Activated CD4-positive, alpha-beta T cell treated with anti-CD3 and anti-CD28 coated beads, Interleukin-2, amount 10 ng/mL, durations not matched to agents 24 days and 14 days (primary cell): ENCODE results near the gene FNDC3B. TPM values are rescaled to one million over a fixed set of nuclear protein-coding genes. Genes with fewer than 3 reads are reported as not detected.

Experiments
- DNase-seq: peaks from one replicate; pipeline ENCODE4 v3.0.0; 2022
- H3K27ac Mint-ChIP-seq: one replicate; pipeline ENCODE4 v1.8.0; 2022; ENCODE audit warnings: mild to moderate bottlenecking, mixed read lengths
- H3K27me3 Mint-ChIP-seq: one replicate; pipeline ENCODE4 v1.8.0; 2022; ENCODE audit warnings: mixed read lengths
- H3K36me3 Mint-ChIP-seq: one replicate; pipeline ENCODE4 v1.8.0; 2022; ENCODE audit warnings: low read depth, mild to moderate bottlenecking, mixed read lengths
- H3K4me1 Mint-ChIP-seq: one replicate; pipeline ENCODE4 v1.8.0; 2021; ENCODE audit warnings: mixed read lengths
- H3K4me3 Mint-ChIP-seq: one replicate; pipeline ENCODE4 v1.8.0; 2022; ENCODE audit warnings: mild to moderate bottlenecking, moderate library complexity, mixed read lengths
- H3K9me3 Mint-ChIP-seq: one replicate; pipeline ENCODE4 v1.8.0; 2021; ENCODE audit warnings: mixed read lengths
- intact Hi-C: fragments of 100-400 bp; cut with micrococcal nuclease; formaldehyde crosslinking; loops from one replicate; pipeline ENCODE4 v1.15.1; 2023
- total RNA-seq: library from RNA; stranded (reverse); gene quantifications from 2 replicates; pipeline ENCODE4 v1.2.3, GENCODE V29; 2022

FNDC3B gene
- total RNA-seq, 1 donor from 2014 or later: 19.6 TPM

DNA sequence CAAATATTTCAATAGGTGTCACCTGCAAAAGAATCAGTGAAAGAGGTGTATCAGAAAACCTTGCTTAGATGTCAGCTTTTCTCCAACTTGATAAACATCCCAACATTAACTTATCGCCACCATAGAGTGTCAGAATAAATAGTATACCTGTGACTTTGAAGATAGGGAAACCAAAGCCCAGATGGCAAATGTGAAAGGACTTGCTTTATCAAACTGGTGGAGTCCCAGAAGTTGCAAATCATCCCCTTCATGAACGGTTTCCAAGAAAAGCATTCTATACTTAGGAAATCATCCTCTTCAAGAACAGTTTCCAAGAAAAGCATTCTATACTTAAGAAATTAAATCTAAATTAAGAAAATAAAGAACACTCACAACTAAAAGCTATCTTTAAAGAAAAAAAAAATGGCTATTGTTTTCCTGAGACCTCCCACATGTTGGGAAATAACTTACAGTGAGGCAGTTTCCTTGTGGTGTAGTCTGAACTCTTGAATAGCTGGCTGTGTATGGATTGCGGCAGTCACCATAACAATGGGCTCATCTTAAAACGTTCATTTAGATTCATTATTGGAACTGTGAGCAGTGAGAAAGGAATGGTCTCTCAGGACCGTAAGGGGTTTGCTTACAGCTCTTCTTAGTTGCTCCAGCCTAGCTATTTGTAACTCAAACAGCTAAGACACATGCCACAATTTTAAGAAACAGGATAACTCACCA lies 352.4 kb downstream of the FNDC3B start:
- no peaks in the 10 kb centered on the region for H3K27me3 Mint-ChIP-seq
- DNase-seq: no peak
- H3K27ac Mint-ChIP-seq: no peak overlapping the region
- no peak overlapping the region for H3K4me3 Mint-ChIP-seq
- H3K36me3 Mint-ChIP-seq: peaks cover 4% of the 10 kb centered on the region
- peaks cover 3% of the 10 kb centered on the region for H3K9me3 Mint-ChIP-seq
- intact Hi-C loops: no loop called here
- no peaks in the 10 kb centered on the region for H3K4me1 Mint-ChIP-seq

DNA sequence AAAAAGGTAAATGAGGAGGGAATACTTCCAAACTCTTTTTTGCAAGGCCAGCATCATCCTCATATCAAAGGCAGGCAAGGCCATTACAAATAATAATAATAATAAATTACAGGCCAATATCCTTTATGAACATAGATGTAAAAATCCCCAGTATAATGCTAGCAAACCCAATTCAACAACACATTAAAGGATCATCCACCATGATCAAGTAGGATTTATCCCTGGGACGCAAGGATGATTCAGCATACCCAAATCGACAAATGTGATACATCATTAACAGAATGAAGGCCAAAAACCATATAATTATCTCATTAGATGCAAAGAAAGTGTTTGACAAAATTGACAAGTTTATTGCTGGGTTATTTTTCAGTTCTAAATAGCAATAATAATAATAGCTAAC lies 355.3 kb downstream of the FNDC3B start:
- Mint-ChIP-seq H3K36me3 (peaks cover 4% of the 10 kb centered on the region), H3K27me3 (no peaks in the 10 kb centered on the region), H3K27ac (no peak overlapping the region), H3K9me3 (peaks cover 3% of the 10 kb centered on the region), H3K4me3 (no peak overlapping the region), H3K4me1 (no peaks in the 10 kb centered on the region)
- intact Hi-C loops: no loop called here
- DNase-seq: no peak

DNA sequence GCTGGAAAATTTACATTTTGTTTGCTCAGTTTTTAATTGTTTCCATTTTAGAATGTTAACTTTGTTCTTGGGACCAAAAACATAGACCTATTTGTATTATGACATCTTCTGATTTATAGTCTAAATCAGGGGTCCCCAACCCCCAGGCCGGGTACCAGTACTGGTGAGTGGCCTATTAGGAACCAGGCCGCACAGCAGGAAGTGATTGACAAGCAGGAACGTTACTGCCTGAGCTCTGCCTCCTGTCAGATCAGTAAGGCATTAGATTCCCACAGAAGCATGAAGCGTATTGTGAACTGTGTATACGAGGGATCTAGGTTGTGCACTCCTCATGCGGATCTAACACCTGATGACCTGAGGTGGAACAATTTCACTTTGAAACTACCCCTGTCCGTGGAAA lies 357.0 kb downstream of the FNDC3B start:
- Mint-ChIP-seq H3K9me3 (peaks cover 4% of the 10 kb centered on the region), H3K4me1 (no peaks in the 10 kb centered on the region), H3K36me3 (peaks cover 4% of the 10 kb centered on the region), H3K27ac (no peak overlapping the region), H3K4me3 (no peak overlapping the region), H3K27me3 (no peaks in the 10 kb centered on the region)
- no peak for DNase-seq
- intact Hi-C loops: no loop called here

DNA sequence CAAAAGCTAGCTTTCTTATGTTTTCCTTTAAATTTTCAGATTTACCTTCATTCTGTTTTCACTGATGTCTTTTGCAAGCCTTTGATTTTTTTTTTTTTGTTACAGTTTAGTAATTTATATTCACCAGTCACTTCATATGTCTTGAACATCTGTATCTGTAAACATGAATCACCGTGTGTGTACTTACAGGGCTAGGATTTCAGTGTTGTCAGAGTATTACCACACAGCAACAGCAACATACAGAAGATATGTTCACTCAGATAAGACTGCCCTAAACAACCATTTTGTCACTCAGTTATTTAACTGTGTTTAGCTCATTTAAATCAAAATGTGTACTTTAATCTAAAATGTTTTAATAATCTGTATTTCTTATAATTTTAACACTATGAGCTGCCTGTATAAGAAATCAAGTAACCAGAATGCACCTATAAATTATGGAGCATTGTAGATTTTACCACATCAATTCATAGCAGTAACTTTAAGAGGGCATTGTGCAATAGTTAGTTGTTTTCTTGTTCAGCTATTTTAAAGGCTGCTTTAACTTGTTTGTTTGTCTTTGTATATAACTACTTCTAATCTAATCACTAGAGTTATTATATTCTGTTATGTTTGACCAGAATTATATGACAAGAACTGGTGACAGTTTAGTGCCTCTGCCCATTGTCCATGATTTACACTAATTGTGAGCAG lies 358.5 kb downstream of the FNDC3B start:
- Mint-ChIP-seq H3K4me1 (no peaks in the 10 kb centered on the region), H3K36me3 (peaks cover 2% of the 10 kb centered on the region)
- intact Hi-C loops: no loop called here

DNA sequence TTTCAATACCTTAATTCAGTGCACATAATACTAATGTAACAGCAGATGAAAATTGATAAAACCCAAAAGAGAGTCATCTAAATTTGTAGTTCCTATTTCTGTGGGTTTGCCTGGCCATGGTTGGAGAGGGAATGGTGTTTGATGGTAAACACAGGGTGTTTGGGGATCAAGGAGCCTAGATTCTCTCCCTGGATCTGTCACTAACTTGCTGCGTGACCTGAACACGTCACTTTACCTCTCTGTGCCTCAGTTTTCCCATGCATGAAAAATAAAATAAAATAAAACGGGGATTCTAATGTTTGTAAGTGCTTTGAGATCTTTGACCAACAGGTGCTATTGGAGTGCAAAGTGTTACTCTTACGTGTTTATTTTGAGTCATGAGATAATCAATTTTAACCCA lies 359.1 kb downstream of the FNDC3B start:
- no peak for DNase-seq
- Mint-ChIP-seq H3K9me3 (peaks cover 4% of the 10 kb centered on the region), H3K4me1 (no peaks in the 10 kb centered on the region), H3K27me3 (no peaks in the 10 kb centered on the region), H3K27ac (no peak overlapping the region), H3K4me3 (no peak overlapping the region), H3K36me3 (peaks cover 2% of the 10 kb centered on the region)
- intact Hi-C loops: no loop called here

More for the DNA sequence above, 358.5 kb downstream of the FNDC3B start:
- no peak overlapping the region for H3K4me3 Mint-ChIP-seq
- H3K9me3 Mint-ChIP-seq: peaks cover 6% of the 10 kb centered on the region
- H3K27me3 Mint-ChIP-seq: no peaks in the 10 kb centered on the region
- no peak for DNase-seq
- H3K27ac Mint-ChIP-seq: no peak overlapping the region

DNA sequence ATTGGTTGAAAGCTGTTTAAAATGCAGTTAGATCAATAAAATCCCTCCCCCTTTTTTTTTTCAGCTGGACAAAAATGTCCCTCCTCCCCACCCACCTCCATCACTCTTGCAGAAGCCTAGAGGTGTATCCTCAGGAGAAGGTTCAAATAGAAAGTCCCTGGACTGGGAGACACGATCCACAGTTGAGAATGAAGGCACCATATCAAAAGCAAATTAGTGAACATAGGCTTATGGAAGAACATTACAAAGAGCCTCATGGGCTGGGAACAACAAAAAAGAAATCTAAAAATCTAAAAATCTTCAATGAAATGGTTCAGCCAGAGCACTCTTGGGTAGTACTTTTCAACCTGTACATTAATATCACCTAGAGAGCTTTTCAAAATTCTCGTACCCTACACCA lies 362.7 kb downstream of the FNDC3B start:
- H3K27ac Mint-ChIP-seq: no peak overlapping the region
- H3K9me3 Mint-ChIP-seq: peaks cover 3% of the 10 kb centered on the region
- intact Hi-C loops: no loop called here
- no peak for DNase-seq
- no peaks in the 10 kb centered on the region for H3K36me3 Mint-ChIP-seq
- no peaks in the 10 kb centered on the region for H3K27me3 Mint-ChIP-seq
- no peak overlapping the region for H3K4me3 Mint-ChIP-seq
- H3K4me1 Mint-ChIP-seq: no peaks in the 10 kb centered on the region

DNA sequence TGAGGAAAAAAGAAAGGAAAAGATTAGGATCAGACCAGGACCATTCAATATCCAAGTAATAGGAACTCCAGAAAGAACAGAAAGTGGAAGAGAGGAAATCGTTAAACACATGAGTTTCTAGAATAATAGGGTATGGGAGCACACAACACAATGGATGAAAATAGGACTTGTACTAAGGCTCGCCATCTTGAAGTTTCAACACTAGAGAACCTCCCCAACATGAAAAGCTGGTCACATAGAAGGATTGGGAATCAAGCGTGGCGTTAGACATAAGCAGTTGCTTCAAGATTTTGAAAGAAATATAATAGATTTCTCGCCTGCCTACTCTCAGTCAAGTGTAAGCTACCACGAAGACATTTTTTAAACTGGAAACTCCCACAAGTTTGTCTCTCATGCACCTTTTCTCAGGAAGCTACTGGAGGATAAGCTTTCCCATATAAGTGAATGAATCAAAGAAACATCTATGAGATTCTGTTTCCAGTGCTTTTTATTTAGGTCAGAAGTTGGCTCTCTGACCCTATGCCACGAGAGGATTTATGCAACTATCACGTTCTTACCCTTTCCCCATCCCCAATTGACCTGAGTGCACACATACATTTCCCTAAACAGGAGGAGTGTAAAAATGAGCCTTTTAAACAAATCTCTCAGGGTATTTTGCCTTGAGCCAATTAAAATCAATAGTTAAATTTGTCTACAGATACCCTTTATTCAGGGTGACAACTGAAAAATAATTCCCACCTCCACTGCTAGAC lies 363.7 kb downstream of the FNDC3B start:
- Mint-ChIP-seq H3K4me3 (no peak overlapping the region), H3K9me3 (peaks cover 3% of the 10 kb centered on the region), H3K27ac (no peak overlapping the region), H3K36me3 (no peaks in the 10 kb centered on the region), H3K27me3 (no peaks in the 10 kb centered on the region), H3K4me1 (no peaks in the 10 kb centered on the region)
- intact Hi-C loops: no loop called here
- no peak for DNase-seq

DNA sequence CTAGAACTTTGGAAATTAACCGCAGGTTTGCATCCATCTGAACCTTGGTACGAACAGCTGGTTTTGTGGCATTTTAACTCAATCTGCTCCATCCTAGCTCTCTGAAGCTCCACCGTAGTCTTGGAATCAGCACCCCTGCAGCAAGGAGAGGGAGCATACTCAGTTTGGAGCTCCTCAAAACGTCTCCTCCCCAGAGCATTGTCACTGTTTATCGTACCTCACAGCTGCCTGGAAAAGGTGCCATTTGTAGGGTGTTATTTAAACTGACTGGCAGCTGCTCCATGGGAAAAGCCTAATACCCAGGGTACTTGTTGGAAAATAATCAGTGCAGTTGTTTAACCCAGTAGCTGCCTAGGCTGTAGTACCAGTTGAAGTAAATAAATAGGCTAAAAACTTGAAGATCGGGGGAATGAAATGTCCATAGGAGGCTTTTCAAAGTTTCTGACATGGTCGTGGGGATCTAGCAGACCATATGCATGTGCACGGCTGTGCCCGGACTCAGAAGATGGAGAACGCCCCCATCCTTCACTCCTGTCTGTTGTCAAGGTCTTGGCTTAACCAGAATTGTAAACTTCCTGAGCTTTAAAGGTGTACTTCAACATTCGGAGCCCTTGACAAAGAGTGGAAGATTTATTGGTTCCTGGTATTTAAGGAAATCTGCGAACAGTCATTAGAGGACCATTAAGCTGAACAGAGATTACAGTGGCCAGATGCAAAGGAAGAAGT lies 365.0 kb downstream of the FNDC3B start:
- DNase-seq: no peak
- no peak overlapping the region for H3K4me3 Mint-ChIP-seq
- peaks cover 3% of the 10 kb centered on the region for H3K9me3 Mint-ChIP-seq
- no peak overlapping the region for H3K27ac Mint-ChIP-seq
- no peaks in the 10 kb centered on the region for H3K27me3 Mint-ChIP-seq
- no peaks in the 10 kb centered on the region for H3K4me1 Mint-ChIP-seq
- H3K36me3 Mint-ChIP-seq: no peaks in the 10 kb centered on the region
- intact Hi-C loops: no loop called here

DNA sequence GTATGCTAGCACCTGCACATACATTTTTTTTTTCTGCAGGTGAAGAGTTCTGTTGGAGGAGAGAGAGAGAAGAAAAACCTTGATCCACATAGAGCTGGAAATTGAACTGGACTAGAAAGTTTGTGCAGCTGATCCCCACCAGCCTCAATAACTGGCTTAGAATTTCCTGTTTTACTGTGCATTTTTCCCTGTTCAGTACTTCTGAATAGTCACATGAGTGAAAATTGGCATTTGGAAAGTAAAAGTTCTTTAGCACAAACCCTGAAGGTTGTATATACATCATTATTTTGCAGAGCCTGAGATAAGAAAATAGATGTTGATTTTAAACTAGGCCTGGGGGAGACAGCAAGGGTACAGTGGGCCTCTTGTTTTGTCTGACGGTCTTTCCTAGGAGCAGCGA lies 366.5 kb downstream of the FNDC3B start:
- intact Hi-C loops: no loop called here
- Mint-ChIP-seq H3K4me1 (no peaks in the 10 kb centered on the region), H3K27me3 (no peaks in the 10 kb centered on the region), H3K36me3 (no peaks in the 10 kb centered on the region), H3K4me3 (no peak overlapping the region), H3K27ac (no peak overlapping the region), H3K9me3 (peaks cover 3% of the 10 kb centered on the region)
- no peak for DNase-seq

DNA sequence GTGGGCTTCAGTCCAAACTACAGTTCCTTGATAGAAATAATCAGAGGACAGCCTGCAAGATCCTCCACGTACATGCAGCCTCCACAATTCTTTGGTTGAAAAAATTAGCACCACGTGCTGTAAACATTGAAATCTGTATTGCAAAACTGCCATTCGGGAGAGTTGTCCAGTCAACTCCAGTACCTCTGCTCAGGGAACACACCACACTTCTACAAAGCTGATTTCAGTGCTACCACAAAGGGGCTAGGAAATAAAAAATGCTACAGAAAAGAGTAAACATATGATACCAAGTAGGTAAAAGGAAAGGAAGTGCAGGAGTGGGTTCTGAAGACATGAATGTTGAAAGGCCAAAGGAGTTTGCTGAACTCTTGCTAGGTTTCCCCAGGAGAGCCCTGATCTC lies 368.5 kb downstream of the FNDC3B start:
- Mint-ChIP-seq H3K27ac (no peak overlapping the region), H3K4me3 (no peak overlapping the region), H3K4me1 (no peaks in the 10 kb centered on the region), H3K9me3 (no peaks in the 10 kb centered on the region), H3K27me3 (no peaks in the 10 kb centered on the region), H3K36me3 (no peaks in the 10 kb centered on the region)
- DNase-seq: no peak
- intact Hi-C loops: no loop called here

DNA sequence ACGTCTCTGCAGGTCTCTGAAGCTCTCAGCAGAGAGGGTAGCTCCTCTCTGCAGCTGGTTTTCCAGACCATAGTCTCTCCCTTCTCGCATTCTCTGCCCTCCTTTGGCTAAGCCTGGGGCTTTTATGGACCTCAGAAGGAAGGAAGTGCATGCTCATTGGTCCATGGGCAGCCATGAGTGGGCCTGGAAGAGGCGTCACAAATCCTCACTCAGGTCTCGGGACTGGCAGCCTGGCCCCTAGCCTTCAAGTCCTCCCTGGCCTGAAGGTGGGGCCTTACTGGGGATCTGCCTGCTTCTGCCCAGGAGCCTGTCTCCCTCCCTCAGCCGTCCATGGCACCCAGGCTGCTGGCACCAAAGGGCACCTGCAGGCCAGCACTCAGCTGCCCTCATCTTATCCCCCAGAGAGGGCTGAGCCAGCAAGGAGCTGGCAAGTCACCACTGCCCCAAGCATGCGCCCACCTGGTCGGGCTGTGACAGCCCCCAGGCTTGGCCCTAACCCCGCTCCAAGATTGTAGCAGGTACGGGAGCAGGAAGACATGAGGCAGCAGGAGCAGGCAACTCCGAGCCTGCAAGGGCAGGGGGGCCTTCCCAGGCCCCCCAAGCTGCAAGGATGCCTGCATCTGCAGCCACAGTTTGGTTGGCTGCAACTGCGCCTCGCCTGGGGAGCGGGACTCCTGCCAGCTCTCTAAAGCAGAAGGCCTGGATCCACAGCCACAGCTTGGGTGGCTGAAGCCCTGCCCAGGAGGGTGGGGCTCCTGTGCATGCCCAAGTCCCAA lies 371.5 kb downstream of the FNDC3B start:
- no peaks in the 10 kb centered on the region for H3K4me1 Mint-ChIP-seq
- intact Hi-C loops: no loop called here

DNA sequence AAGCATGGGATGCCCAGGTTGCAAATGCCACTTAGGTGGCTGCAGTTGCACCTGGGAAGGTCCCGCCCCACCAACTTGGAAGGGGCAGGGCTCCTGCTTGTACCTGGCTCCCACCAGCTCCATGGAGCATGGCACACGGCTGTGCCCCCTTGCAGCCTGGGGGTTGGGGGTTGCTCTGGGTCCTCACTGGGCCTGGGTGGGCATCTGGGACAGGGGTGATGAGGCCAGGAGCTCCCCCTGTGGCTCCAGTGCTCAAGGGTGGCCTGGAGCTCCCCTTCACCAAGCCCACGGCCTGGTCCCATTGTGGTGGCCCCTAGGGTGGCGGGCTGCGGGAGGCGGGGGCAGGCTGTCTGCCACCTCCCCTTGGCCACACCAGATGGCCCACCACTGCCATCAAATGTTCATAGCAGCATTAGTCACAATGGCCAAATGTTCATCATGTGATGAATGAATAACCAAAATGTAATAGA lies 372.1 kb downstream of the FNDC3B start:
- Mint-ChIP-seq H3K4me3 (no peak overlapping the region), H3K27ac (no peak overlapping the region), H3K4me1 (no peaks in the 10 kb centered on the region), H3K36me3 (no peaks in the 10 kb centered on the region), H3K27me3 (peaks cover 18% of the 10 kb centered on the region), H3K9me3 (no peaks in the 10 kb centered on the region)
- no peak for DNase-seq
- intact Hi-C loops: no loop called here

More for the DNA sequence above, 371.5 kb downstream of the FNDC3B start:
- Mint-ChIP-seq H3K9me3 (no peaks in the 10 kb centered on the region), H3K27ac (no peak overlapping the region), H3K36me3 (no peaks in the 10 kb centered on the region), H3K4me3 (no peak overlapping the region), H3K27me3 (peaks cover 16% of the 10 kb centered on the region)
- DNase-seq: no peak

DNA sequence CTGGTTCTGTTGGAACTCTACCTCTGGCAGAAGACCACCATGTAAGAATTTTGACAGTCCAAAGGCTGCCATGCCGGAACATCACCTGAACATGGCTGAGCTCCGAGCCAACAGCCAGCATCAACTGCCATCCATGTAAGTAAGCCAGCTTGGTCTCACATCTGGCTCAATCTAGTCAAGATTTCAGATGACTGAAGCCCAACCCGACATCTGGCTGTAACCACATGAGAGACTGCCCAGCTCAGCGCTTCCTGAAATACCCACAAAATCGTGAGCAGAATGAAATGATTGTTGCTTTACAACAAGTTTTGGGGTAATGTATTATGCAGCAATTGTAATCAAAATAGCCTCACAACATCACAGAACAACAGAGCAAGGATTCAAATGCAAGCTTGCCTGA lies 375.9 kb downstream of the FNDC3B start:
- Mint-ChIP-seq H3K9me3 (no peaks in the 10 kb centered on the region), H3K4me3 (no peak overlapping the region), H3K27ac (no peak overlapping the region), H3K36me3 (no peaks in the 10 kb centered on the region), H3K27me3 (peaks cover 34% of the 10 kb centered on the region), H3K4me1 (no peaks in the 10 kb centered on the region)
- DNase-seq: no peak
- intact Hi-C loops: no loop called here
